ENCODE results near the gene ZBED4.

The ZBED4 gene

GRCh38 chr22:49826603-49827270, 26.9 kb upstream of the ZBED4 start:
- Histone ChIP-seq H3K36me3 (ENCODE audit: control insufficient read depth in 2 of 2, insufficient read depth in 2 of 2, low read length in 2 of 2) (peaks cover 15 to 26% of the 10 kb centered on the region in 2 donors), H3K4me3 (ENCODE audit: low read length in 2 of 2) (peak overlapping the region; percentile 79 to 80), H3K27me3 (ENCODE audit: control insufficient read depth in 2 of 2, insufficient read depth in 2 of 2, low read length in 2 of 2) (no peaks in the 10 kb centered on the region), H3K4me1 (ENCODE audit: control insufficient read depth in 2 of 2, insufficient read depth in 2 of 2, low read length in 2 of 2) (peaks cover 21% of the 10 kb centered on the region in 2 donors), H3K27ac (ENCODE audit: low read depth in 2 of 2, low read length in 2 of 2) (peak overlapping the region; percentile 72 to 83), H3K9ac (ENCODE audit: low read depth in 1 of 2, low read length in 2 of 2) (peak overlapping the region; percentile 83 to 85), H3K9me3 (ENCODE audit: control insufficient read depth in 2 of 2, low read length in 2 of 2) (no peaks in the 10 kb centered on the region)

GRCh38 chr22:49827271-49827852, 26.3 kb upstream of the ZBED4 start:
- Histone ChIP-seq H3K27ac (ENCODE audit: low read depth in 2 of 2, low read length in 2 of 2) (peak overlapping the region; percentile 72 to 83), H3K4me3 (ENCODE audit: low read length in 2 of 2) (peak overlapping the region; percentile 79 to 80), H3K36me3 (ENCODE audit: control insufficient read depth in 2 of 2, insufficient read depth in 2 of 2, low read length in 2 of 2) (peaks cover 15 to 25% of the 10 kb centered on the region in 2 donors), H3K9me3 (ENCODE audit: control insufficient read depth in 2 of 2, low read length in 2 of 2) (no peaks in the 10 kb centered on the region), H3K4me1 (ENCODE audit: control insufficient read depth in 2 of 2, insufficient read depth in 2 of 2, low read length in 2 of 2) (peaks cover 21% of the 10 kb centered on the region in 2 donors), H3K9ac (ENCODE audit: low read depth in 1 of 2, low read length in 2 of 2) (peak overlapping the region in 1 of 2 donors; percentile 83), H3K27me3 (ENCODE audit: control insufficient read depth in 2 of 2, insufficient read depth in 2 of 2, low read length in 2 of 2) (no peaks in the 10 kb centered on the region)

GRCh38 chr22:49827853-49828598, 25.6 kb upstream of the ZBED4 start, which contains the start of gene BRD1:
TSS of gene BRD1 (minus strand) at chr22:49827873. CDS start at chr22:49824317, 3,556 bp downstream.
- no peaks in the 10 kb centered on the region for H3K9me3 ChIP-seq (ENCODE audit: control insufficient read depth in 2 of 2, low read length in 2 of 2)
- peaks cover 21% of the 10 kb centered on the region in 2 donors for H3K4me1 ChIP-seq (ENCODE audit: control insufficient read depth in 2 of 2, insufficient read depth in 2 of 2, low read length in 2 of 2)
- H3K9ac ChIP-seq (ENCODE audit: low read depth in 1 of 2, low read length in 2 of 2): peak within 1 kb of the TSS; percentile 83 to 85
- H3K27me3 ChIP-seq (ENCODE audit: control insufficient read depth in 2 of 2, insufficient read depth in 2 of 2, low read length in 2 of 2): no peaks in the 10 kb centered on the region
- H3K27ac ChIP-seq (ENCODE audit: low read depth in 2 of 2, low read length in 2 of 2): peak within 1 kb of the TSS; percentile 80 to 83
- peaks cover 10 to 19% of the 10 kb centered on the region in 2 donors for H3K36me3 ChIP-seq (ENCODE audit: control insufficient read depth in 2 of 2, insufficient read depth in 2 of 2, low read length in 2 of 2)
- peak within 1 kb of the TSS; percentile 79 to 80 for H3K4me3 ChIP-seq (ENCODE audit: low read length in 2 of 2)

GRCh38 chr22:49828599-49828965, 25.1 kb upstream of the ZBED4 start:
- H3K4me3 ChIP-seq (ENCODE audit: low read length in 2 of 2): no peak overlapping the region
- peaks cover 5 to 14% of the 10 kb centered on the region in 2 donors for H3K36me3 ChIP-seq (ENCODE audit: control insufficient read depth in 2 of 2, insufficient read depth in 2 of 2, low read length in 2 of 2)
- H3K9ac ChIP-seq (ENCODE audit: low read depth in 1 of 2, low read length in 2 of 2): no peak overlapping the region
- H3K4me1 ChIP-seq (ENCODE audit: control insufficient read depth in 2 of 2, insufficient read depth in 2 of 2, low read length in 2 of 2): peaks cover 21% of the 10 kb centered on the region in 2 donors
- no peaks in the 10 kb centered on the region for H3K27me3 ChIP-seq (ENCODE audit: control insufficient read depth in 2 of 2, insufficient read depth in 2 of 2, low read length in 2 of 2)
- H3K9me3 ChIP-seq (ENCODE audit: control insufficient read depth in 2 of 2, low read length in 2 of 2): no peaks in the 10 kb centered on the region
- H3K27ac ChIP-seq (ENCODE audit: low read depth in 2 of 2, low read length in 2 of 2): no peak overlapping the region

GRCh38 chr22:49829044-49829853, 24.4 kb upstream of the ZBED4 start:
- Histone ChIP-seq H3K27ac (ENCODE audit: low read depth in 2 of 2, low read length in 2 of 2) (peak overlapping the region in 1 of 2 donors; percentile 13), H3K4me3 (ENCODE audit: low read length in 2 of 2) (no peak overlapping the region), H3K36me3 (ENCODE audit: control insufficient read depth in 2 of 2, insufficient read depth in 2 of 2, low read length in 2 of 2) (peaks cover 0 to 8% of the 10 kb centered on the region in 2 donors), H3K9ac (ENCODE audit: low read depth in 1 of 2, low read length in 2 of 2) (no peak overlapping the region), H3K9me3 (ENCODE audit: control insufficient read depth in 2 of 2, low read length in 2 of 2) (no peaks in the 10 kb centered on the region), H3K4me1 (ENCODE audit: control insufficient read depth in 2 of 2, insufficient read depth in 2 of 2, low read length in 2 of 2) (peaks cover 20 to 21% of the 10 kb centered on the region in 2 donors), H3K27me3 (ENCODE audit: control insufficient read depth in 2 of 2, insufficient read depth in 2 of 2, low read length in 2 of 2) (no peaks in the 10 kb centered on the region)

- no peaks in the 10 kb centered on the region for H3K9me3 ChIP-seq (ENCODE audit: control insufficient read depth in 2 of 2, low read length in 2 of 2)
- H3K27ac ChIP-seq (ENCODE audit: low read depth in 2 of 2, low read length in 2 of 2): no peak overlapping the region
- no peak overlapping the region for H3K4me3 ChIP-seq (ENCODE audit: low read length in 2 of 2)
- H3K27me3 ChIP-seq (ENCODE audit: control insufficient read depth in 2 of 2, insufficient read depth in 2 of 2, low read length in 2 of 2): no peaks in the 10 kb centered on the region
- H3K9ac ChIP-seq (ENCODE audit: low read depth in 1 of 2, low read length in 2 of 2): no peak overlapping the region
- no peaks in the 10 kb centered on the region for H3K36me3 ChIP-seq (ENCODE audit: control insufficient read depth in 2 of 2, insufficient read depth in 2 of 2, low read length in 2 of 2)
- H3K4me1 ChIP-seq (ENCODE audit: control insufficient read depth in 2 of 2, insufficient read depth in 2 of 2, low read length in 2 of 2): no peaks in the 10 kb centered on the region
Observed at GRCh38 chr22:49833340-49834007, 20.2 kb upstream of the ZBED4 start.

- no peak overlapping the region for H3K4me3 ChIP-seq (ENCODE audit: low read length in 2 of 2)
- no peaks in the 10 kb centered on the region for H3K9me3 ChIP-seq (ENCODE audit: control insufficient read depth in 2 of 2, low read length in 2 of 2)
- H3K9ac ChIP-seq (ENCODE audit: low read depth in 1 of 2, low read length in 2 of 2): no peak overlapping the region
- no peaks in the 10 kb centered on the region for H3K27me3 ChIP-seq (ENCODE audit: control insufficient read depth in 2 of 2, insufficient read depth in 2 of 2, low read length in 2 of 2)
- H3K27ac ChIP-seq (ENCODE audit: low read depth in 2 of 2, low read length in 2 of 2): peak overlapping the region; percentile 22 to 56
- no peaks in the 10 kb centered on the region for H3K4me1 ChIP-seq (ENCODE audit: control insufficient read depth in 2 of 2, insufficient read depth in 2 of 2, low read length in 2 of 2)
- H3K36me3 ChIP-seq (ENCODE audit: control insufficient read depth in 2 of 2, insufficient read depth in 2 of 2, low read length in 2 of 2): no peaks in the 10 kb centered on the region
Observed at GRCh38 chr22:49838771-49839717, 14.6 kb upstream of the ZBED4 start.

GRCh38 chr22:49845241-49845640, 8.4 kb upstream of the ZBED4 start:
- H3K4me3 ChIP-seq (ENCODE audit: low read length in 2 of 2): no peak overlapping the region
- peaks cover 2 to 3% of the 10 kb centered on the region in 2 donors for H3K4me1 ChIP-seq (ENCODE audit: control insufficient read depth in 2 of 2, insufficient read depth in 2 of 2, low read length in 2 of 2)
- no peak overlapping the region for H3K27ac ChIP-seq (ENCODE audit: low read depth in 2 of 2, low read length in 2 of 2)
- no peak overlapping the region for H3K9ac ChIP-seq (ENCODE audit: low read depth in 1 of 2, low read length in 2 of 2)
- no peaks in the 10 kb centered on the region for H3K9me3 ChIP-seq (ENCODE audit: control insufficient read depth in 2 of 2, low read length in 2 of 2)
- H3K27me3 ChIP-seq (ENCODE audit: control insufficient read depth in 2 of 2, insufficient read depth in 2 of 2, low read length in 2 of 2): peaks cover 7 to 15% of the 10 kb centered on the region in 2 donors
- no peaks in the 10 kb centered on the region for H3K36me3 ChIP-seq (ENCODE audit: control insufficient read depth in 2 of 2, insufficient read depth in 2 of 2, low read length in 2 of 2)
